HL-60 (cell line): Measurements from ENCODE around the gene PROB1.
"Not testable (repeated sequence)": the region's sequence is repeated elsewhere in the genome, so short reads cannot be mapped to it uniquely, and the experiment has no call there.

Experiments
- POLR2AphosphoS5 ChIP-seq: IDR thresholded peaks from 2 replicates; pipeline ENCODE4 v1.6.1; 2012; ENCODE audit warnings: low read depth
- TF ChIP-seq, protein P1 (sequence below): IDR thresholded peaks from one replicate; pipeline ENCODE4 v1.5.1; 2011; ENCODE audit warnings: low read length, control low read depth, inconsistent platforms; ENCODE audit not compliant: insufficient read depth

DNA sequence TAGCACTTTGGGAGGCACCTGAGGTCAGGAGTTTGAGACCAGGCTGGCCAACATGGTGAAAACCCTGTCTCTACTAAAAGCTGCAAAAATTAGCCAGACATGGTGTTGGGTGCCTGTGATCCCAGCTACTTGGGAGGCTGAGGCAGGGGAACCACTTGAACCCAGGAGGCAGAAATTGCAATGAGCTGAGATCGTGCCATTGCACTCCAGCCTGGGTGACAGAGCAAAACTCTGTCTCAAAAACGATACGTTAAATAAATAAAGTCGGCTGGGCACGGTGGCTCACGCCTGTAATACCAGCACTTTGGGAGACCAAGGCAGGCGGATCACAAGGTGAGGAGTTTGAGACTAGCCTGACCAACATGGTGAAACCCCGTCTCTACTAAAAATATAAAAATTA is 39.0 kb downstream of the PROB1 start:
- TF ChIP-seq POLR2AphosphoS5: not testable (repeated sequence)
- TF ChIP-seq, protein P1, sequence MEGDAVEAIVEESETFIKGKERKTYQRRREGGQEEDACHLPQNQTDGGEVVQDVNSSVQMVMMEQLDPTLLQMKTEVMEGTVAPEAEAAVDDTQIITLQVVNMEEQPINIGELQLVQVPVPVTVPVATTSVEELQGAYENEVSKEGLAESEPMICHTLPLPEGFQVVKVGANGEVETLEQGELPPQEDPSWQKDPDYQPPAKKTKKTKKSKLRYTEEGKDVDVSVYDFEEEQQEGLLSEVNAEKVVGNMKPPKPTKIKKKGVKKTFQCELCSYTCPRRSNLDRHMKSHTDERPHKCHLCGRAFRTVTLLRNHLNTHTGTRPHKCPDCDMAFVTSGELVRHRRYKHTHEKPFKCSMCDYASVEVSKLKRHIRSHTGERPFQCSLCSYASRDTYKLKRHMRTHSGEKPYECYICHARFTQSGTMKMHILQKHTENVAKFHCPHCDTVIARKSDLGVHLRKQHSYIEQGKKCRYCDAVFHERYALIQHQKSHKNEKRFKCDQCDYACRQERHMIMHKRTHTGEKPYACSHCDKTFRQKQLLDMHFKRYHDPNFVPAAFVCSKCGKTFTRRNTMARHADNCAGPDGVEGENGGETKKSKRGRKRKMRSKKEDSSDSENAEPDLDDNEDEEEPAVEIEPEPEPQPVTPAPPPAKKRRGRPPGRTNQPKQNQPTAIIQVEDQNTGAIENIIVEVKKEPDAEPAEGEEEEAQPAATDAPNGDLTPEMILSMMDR: not testable (repeated sequence)
